HepG2 (cell line): ENCODE results near the gene TLDC2. TPM values are rescaled to one million over a fixed set of nuclear protein-coding genes. Genes with fewer than 3 reads are reported as not detected.

Source experiments
- ATAC-seq: fragments of 200-7000 bp; cut with Tn5 transposase; 3 replicates; pipeline ENCODE4 v1.9.1; 2020; ENCODE audit warnings: mild to moderate bottlenecking, moderate library complexity
- BruUV-seq: library from RNA; stranded (reverse); fragments of 400-500 nt; replicated peaks from 2 replicates; lab custom pipeline; 2021; lab: Mats Ljungman, UMichigan
- CTCF ChIA-PET: fragments of 300-600 bp; formaldehyde crosslinking; extraction: SDS; loops from one replicate; lab custom pipeline; 2021; ENCODE audit warnings: low total read pairs, inconsistent platforms, low intra/inter-chr PET ratio; lab: Yijun Ruan, JAX
- POLR2A ChIA-PET: fragments of 350-600 bp; sonication (Branson Sonifier 250); formaldehyde crosslinking; loops from one replicate; lab custom pipeline; 2020; ENCODE audit warnings: antibody characterized with exemption, inconsistent platforms; lab: Yijun Ruan, JAX
- DNase-seq: peaks from one replicate; pipeline ENCODE4 v3.0.0-alpha.2; 2015; ENCODE audit warnings: low spot score
- FAIRE-seq: peaks from 3 replicates; lab custom pipeline; 2011; peaks lifted over from hg19 to GRCh38; lab: Jason Lieb, UNC
- H2AFZ ChIP-seq: one replicate; pipeline ENCODE4 v1.6.1; 2011; ENCODE audit warnings: low read length, inconsistent platforms
- H3K27ac ChIP-seq: fragments of 300-600 bp; 3 replicates; pipeline ENCODE4 v1.8.0; 2011; ENCODE audit warnings: mixed run types, mild to moderate bottlenecking, mixed read lengths, low read length, inconsistent platforms; ENCODE audit not compliant: insufficient read depth; ENCODE audit errors: extremely low read length
- H3K27me3 ChIP-seq, 2 experiments: fragments of 200-600 bp in 1 of 2; 2 replicates in 1 of 2; 3 replicates in 1 of 2; pipeline versions ENCODE4 v1.6.0 to v1.8.0; 2011; ENCODE audit warnings: low read length in 2 of 2, mild to moderate bottlenecking in 2 of 2, moderate library complexity in 2 of 2, inconsistent platforms in 1 of 2; ENCODE audit not compliant: insufficient read depth in 2 of 2, control insufficient read depth in 1 of 2
- H3K36me3 ChIP-seq, 2 experiments: fragments of 200-600 bp in 1 of 2; replicated peaks in 1 of 2; 2 replicates in 1 of 2; 3 replicates in 1 of 2; pipeline versions ENCODE4 v1.5.1 to v1.8.0; 2011; ENCODE audit warnings: low read length in 2 of 2, inconsistent platforms in 1 of 2; ENCODE audit not compliant: insufficient read depth in 2 of 2, control insufficient read depth in 1 of 2
- H3K4me1 ChIP-seq: 2 replicates; pipeline ENCODE4 v1.5.1; 2012; ENCODE audit warnings: low read length, inconsistent platforms; ENCODE audit not compliant: insufficient read depth
- H3K4me2 ChIP-seq: 2 replicates; pipeline ENCODE4 v1.6.0; 2011; ENCODE audit warnings: low read depth, low read length, inconsistent platforms
- H3K4me3 ChIP-seq, 3 experiments: fragments of 200-600 bp in 1 of 3; sonication (generic), shearing (Covaris generic) in 1 of 3; replicated peaks in 1 of 3; 2 replicates each; pipeline ENCODE4 v1.5.1; 2011 to 2016; ENCODE audit warnings: low read length in 3 of 3, inconsistent platforms in 2 of 3, low read depth in 2 of 3, mild to moderate bottlenecking in 2 of 3, control low read depth in 1 of 3, mixed read lengths in 1 of 3; ENCODE audit not compliant: insufficient read depth in 1 of 3
- H3K79me2 ChIP-seq: one replicate; pipeline ENCODE4 v1.6.1; 2011; ENCODE audit warnings: low read length, inconsistent platforms; ENCODE audit not compliant: insufficient read depth
- H3K9ac ChIP-seq: 2 replicates; pipeline ENCODE4 v1.6.0; 2011; ENCODE audit warnings: mild to moderate bottlenecking, low read depth, low read length, inconsistent platforms; ENCODE audit not compliant: insufficient read depth
- H3K9me3 ChIP-seq: 2 replicates; pipeline ENCODE4 v1.5.1; 2012; ENCODE audit warnings: mild to moderate bottlenecking, low read length
- H4K20me1 ChIP-seq: 2 replicates; pipeline ENCODE4 v1.6.0; 2011; ENCODE audit warnings: inconsistent platforms, mild to moderate bottlenecking, low read length, moderate library complexity; ENCODE audit not compliant: insufficient read depth
- FOXK2 ChIP-seq: fragments of 450-650 bp; IDR thresholded peaks from 2 replicates; pipeline ENCODE4 v1.6.1; 2016
- HOXA9 ChIP-seq: sonication (generic); formaldehyde crosslinking; IDR thresholded peaks from 2 replicates; pipeline ENCODE4 v1.8.1; 2022; ENCODE audit warnings: missing genetic modification reagents, mild to moderate bottlenecking, moderate library complexity, borderline replicate concordance
- MIXL1 ChIP-seq: IDR thresholded peaks from 2 replicates; pipeline ENCODE4 v1.6.1; 2016
- PHF8 ChIP-seq: sonication (generic); formaldehyde crosslinking; IDR thresholded peaks from 2 replicates; pipeline ENCODE4 v1.5.0; 2020; ENCODE audit warnings: missing genetic modification reagents
- TRAFD1 ChIP-seq: sonication (generic); formaldehyde crosslinking; IDR thresholded peaks from 2 replicates; pipeline ENCODE4 v1.5.1; 2020; ENCODE audit warnings: missing genetic modification reagents, mild to moderate bottlenecking, borderline replicate concordance
- ZNF513 ChIP-seq: sonication (generic); formaldehyde crosslinking; conservative IDR thresholded peaks from 2 replicates; pipeline ENCODE4 v1.5.0; 2020; ENCODE audit warnings: missing genetic modification reagents
- ZNF570 ChIP-seq: sonication (generic); formaldehyde crosslinking; IDR thresholded peaks from 2 replicates; pipeline ENCODE4 v1.4.0; 2020; ENCODE audit warnings: mild to moderate bottlenecking, missing genetic modification reagents, borderline replicate concordance
- whole genome bisulfite sequencing: methylation state at CpG from one replicate; pipeline ENCODE4 v1.1.6; 2017; ENCODE audit warnings: low lambda C conversion rate; 5-methylcytosine and 5-hydroxymethylcytosine counted together
- in situ Hi-C: cut with HindIII; loops from 2 replicates; pipeline ENCODE4 v1.10.0; 2017; ENCODE audit warnings: low pct_unique_long_range_greater_than_20kb; ENCODE audit not compliant: extremely low pct_ligation_motif_present
- intact Hi-C: fragments of 100-400 bp; cut with micrococcal nuclease; formaldehyde crosslinking; loops from one replicate; pipeline ENCODE4 v1.10.0; 2022; ENCODE audit not compliant: unreplicated experiment
- polyA plus RNA-seq, 8 experiments: library from polyadenylated mRNA; depleted of rRNA in 3 of 8; stranded (reverse) in 7 of 8; unstranded in 1 of 8; fragments of >200 nt; fragmentation: Illumina TruSeq in 4 of 8; extraction: Trizol in 4 of 8; gene quantifications; 2 replicates each; pipeline versions ENCODE4 v1.2.1 to v1.2.3, GENCODE V29; 2011 to 2016; ENCODE audit warnings: low read depth in 4 of 8, missing spikeins in 1 of 8, mixed read lengths in 1 of 8; ENCODE audit not compliant: insufficient read depth in 1 of 8
- total RNA-seq, 5 experiments: library from RNA; depleted of rRNA; stranded (reverse); fragments of >200 nt; fragmentation: Illumina TruSeq; extraction: Trizol; gene quantifications; 2 replicates each; pipeline ENCODE4 v1.2.3, GENCODE V29; 2016; ENCODE audit warnings: low read depth in 1 of 5
- TF ChIP-seq, protein P1 (sequence below): sonication (generic); formaldehyde crosslinking; IDR thresholded peaks from 2 replicates; pipeline ENCODE4 v1.8.0; 2022; ENCODE audit warnings: missing genetic modification reagents, mild to moderate bottlenecking, moderate library complexity, borderline replicate concordance
- TF ChIP-seq, protein P2 (sequence below): sonication (generic); formaldehyde crosslinking; IDR thresholded peaks from 2 replicates; pipeline ENCODE4 v1.5.1; 2020; ENCODE audit warnings: mild to moderate bottlenecking, moderate library complexity, missing genetic modification reagents

Gene TLDC2
- total and polyA plus RNA-seq, 2 of the 13 experiments (the other 11 are each of a cell fraction or from before 2014, with no cell fraction given): 1.5 to 1.6 TPM

- DNase-seq: no peak
- Histone ChIP-seq H3K9ac (no peak overlapping the region), H2AFZ (no peak overlapping the region), H3K27ac (no peak overlapping the region), H3K79me2 (no peaks in the 10 kb centered on the region), H3K27me3 (no peaks in the 10 kb centered on the region), H4K20me1 (no peaks in the 10 kb centered on the region), H3K36me3 (peaks cover 10 to 15% of the 10 kb centered on the region in 2 experiments), H3K4me1 (peaks cover 17% of the 10 kb centered on the region; the same call in 1 of the 2 replicates), H3K4me2 (no peak overlapping the region), H3K9me3 (no peaks in the 10 kb centered on the region), H3K4me3 (no peak overlapping the region)
- in situ Hi-C loops (loop anchor here (5.0 kb wide), 1 partner anchor 55 kb away; no protein-coding TSS in a partner anchor), intact Hi-C loops (no loop called here)
- ATAC-seq: no peak
- WGBS: 77% methylated on average over 7 of the region's 7 CpGs
- no TSS peak for BruUV-seq
- TF ChIP-seq HOXA9 (CRISPR knock-in tag): no peak
- ChIA-PET CTCF (no interaction called here), POLR2A (no interaction called here)
- no peak for FAIRE-seq
Observed at GRCh38 chr20:36832791-36833190, 43.1 kb upstream of the TLDC2 start.

DNA sequence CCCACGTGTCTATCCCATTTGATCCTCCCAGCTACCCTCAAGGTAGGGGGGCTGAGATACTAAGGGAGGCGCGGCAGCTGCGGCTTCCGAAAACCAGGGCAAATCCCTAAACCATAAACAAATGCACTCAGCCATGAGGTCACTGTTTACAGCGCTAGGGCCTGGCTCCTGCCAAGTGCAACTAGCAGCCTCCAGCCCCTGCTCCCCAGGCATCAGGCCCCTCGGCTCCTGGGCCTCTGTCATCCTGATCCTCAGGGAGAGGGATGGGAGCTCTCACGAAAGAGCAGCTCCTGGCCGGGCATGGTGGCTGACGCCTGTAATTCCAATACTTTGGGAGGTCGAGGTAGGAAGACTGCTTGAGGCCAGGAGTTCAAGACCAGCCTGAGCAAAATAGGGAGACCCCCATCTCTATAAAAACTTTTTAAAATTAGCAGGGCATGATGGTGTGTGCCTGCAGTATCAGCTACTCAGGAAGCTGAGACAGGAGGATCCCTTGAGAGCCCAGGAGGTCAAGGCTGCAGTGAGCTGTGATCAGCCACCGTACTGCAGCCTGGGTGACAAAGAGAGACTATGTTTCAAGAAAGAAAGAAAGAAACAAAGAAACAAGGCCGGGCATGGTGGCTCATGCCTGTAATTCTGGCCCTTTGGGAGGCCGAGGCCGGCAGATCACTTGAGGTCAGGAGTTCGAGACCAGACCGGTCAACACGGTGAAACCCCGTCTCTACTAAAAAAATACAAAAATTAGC lies 42.5 kb upstream of the TLDC2 start:
- Histone ChIP-seq H3K79me2 (no peaks in the 10 kb centered on the region), H3K9ac (no peak overlapping the region), H3K36me3 (peaks cover 7 to 11% of the 10 kb centered on the region in 2 experiments), H3K4me1 (peaks cover 17% of the 10 kb centered on the region; the same call in 1 of the 2 replicates), H3K27me3 (no peaks in the 10 kb centered on the region)
- ChIA-PET CTCF (no interaction called here), POLR2A (no interaction called here)
- in situ Hi-C loops: loop anchor here (5.0 kb wide), 1 partner anchor 54 kb away; no protein-coding TSS in a partner anchor
- BruUV-seq: no TSS peak
- TF ChIP-seq, protein P1, sequence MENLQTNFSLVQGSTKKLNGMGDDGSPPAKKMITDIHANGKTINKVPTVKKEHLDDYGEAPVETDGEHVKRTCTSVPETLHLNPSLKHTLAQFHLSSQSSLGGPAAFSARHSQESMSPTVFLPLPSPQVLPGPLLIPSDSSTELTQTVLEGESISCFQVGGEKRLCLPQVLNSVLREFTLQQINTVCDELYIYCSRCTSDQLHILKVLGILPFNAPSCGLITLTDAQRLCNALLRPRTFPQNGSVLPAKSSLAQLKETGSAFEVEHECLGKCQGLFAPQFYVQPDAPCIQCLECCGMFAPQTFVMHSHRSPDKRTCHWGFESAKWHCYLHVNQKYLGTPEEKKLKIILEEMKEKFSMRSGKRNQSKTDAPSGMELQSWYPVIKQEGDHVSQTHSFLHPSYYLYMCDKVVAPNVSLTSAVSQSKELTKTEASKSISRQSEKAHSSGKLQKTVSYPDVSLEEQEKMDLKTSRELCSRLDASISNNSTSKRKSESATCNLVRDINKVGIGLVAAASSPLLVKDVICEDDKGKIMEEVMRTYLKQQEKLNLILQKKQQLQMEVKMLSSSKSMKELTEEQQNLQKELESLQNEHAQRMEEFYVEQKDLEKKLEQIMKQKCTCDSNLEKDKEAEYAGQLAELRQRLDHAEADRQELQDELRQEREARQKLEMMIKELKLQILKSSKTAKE (CRISPR knock-in tag): no peak
- 0 out of 2 replicates have a peak, but pooled peaks have one; percentile 44 for TF ChIP-seq TRAFD1 (CRISPR knock-in tag)
- TF ChIP-seq PHF8: no peak
- TF ChIP-seq, protein P2, sequence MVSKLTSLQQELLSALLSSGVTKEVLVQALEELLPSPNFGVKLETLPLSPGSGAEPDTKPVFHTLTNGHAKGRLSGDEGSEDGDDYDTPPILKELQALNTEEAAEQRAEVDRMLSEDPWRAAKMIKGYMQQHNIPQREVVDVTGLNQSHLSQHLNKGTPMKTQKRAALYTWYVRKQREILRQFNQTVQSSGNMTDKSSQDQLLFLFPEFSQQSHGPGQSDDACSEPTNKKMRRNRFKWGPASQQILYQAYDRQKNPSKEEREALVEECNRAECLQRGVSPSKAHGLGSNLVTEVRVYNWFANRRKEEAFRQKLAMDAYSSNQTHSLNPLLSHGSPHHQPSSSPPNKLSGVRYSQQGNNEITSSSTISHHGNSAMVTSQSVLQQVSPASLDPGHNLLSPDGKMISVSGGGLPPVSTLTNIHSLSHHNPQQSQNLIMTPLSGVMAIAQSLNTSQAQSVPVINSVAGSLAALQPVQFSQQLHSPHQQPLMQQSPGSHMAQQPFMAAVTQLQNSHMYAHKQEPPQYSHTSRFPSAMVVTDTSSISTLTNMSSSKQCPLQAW: 0 out of 2 replicates have a peak, but pooled peaks have one; percentile 20
- TF ChIP-seq ZNF570 (CRISPR knock-in tag): no peak
- no peak for TF ChIP-seq FOXK2
- TF ChIP-seq MIXL1 (CRISPR knock-in tag): no peak
- TF ChIP-seq ZNF513 (CRISPR knock-in tag): no peak
- TF ChIP-seq, all 625 proteins: peak for 2
- intact Hi-C loops: no loop called here
- 94% methylated on average over 19 of the region's 19 CpGs for WGBS
- H2AFZ ChIP-seq: no peak overlapping the region
- H3K4me3 ChIP-seq: no peak overlapping the region
- no peak overlapping the region for H3K4me2 ChIP-seq
- no peaks in the 10 kb centered on the region for H4K20me1 ChIP-seq
- ATAC-seq (no peak), DNase-seq (no peak), FAIRE-seq (no peak)
- no peak overlapping the region for H3K27ac ChIP-seq
- no peaks in the 10 kb centered on the region for H3K9me3 ChIP-seq
